ENCODE data around the gene LSM6.
A peak's percentile ranks its signal among the peaks of the same experiment; 100 is the strongest.

LSM6 gene

GRCh38 chr4:146175541-146176453 lies at the start of gene LSM6:
Gene LSM6, plus strand, starts transcription at chr4:146175718. Its CDS starts 7,204 bp downstream, at chr4:146182922.
- Mint-ChIP-seq H3K4me1 (ENCODE audit: low read depth) (peaks cover 54% of the 10 kb centered on the region), H3K27ac (peak within 1 kb of the TSS; percentile 74), H3K9me3 (no peaks in the 10 kb centered on the region), H3K4me3 (peak within 1 kb of the TSS; percentile 81), H3K27me3 (no peaks in the 10 kb centered on the region), H3K36me3 (ENCODE audit: low read depth) (peaks cover 11% of the 10 kb centered on the region)

- H3K36me3 Mint-ChIP-seq (ENCODE audit: low read depth) = no peaks in the 10 kb centered on the region
- peak overlapping the region; percentile 24 for H3K4me3 Mint-ChIP-seq
- H3K27me3 Mint-ChIP-seq = peaks cover 22% of the 10 kb centered on the region
- H3K9me3 Mint-ChIP-seq = no peaks in the 10 kb centered on the region
- peak overlapping the region; percentile 81 for H3K27ac Mint-ChIP-seq
- peaks cover 22% of the 10 kb centered on the region for H3K4me1 Mint-ChIP-seq (ENCODE audit: low read depth)
Measured at GRCh38 chr4:146132445-146132844, 43.1 kb upstream of the LSM6 start.

GRCh38 chr4:146134761-146135445 lies 40.6 kb upstream of the LSM6 start:
- Mint-ChIP-seq H3K27ac (no peak overlapping the region), H3K36me3 (ENCODE audit: low read depth) (no peaks in the 10 kb centered on the region), H3K4me3 (no peak overlapping the region), H3K4me1 (ENCODE audit: low read depth) (peaks cover 22% of the 10 kb centered on the region), H3K27me3 (peaks cover 29% of the 10 kb centered on the region), H3K9me3 (no peaks in the 10 kb centered on the region)

GRCh38 chr4:146135941-146136340 lies 39.6 kb upstream of the LSM6 start:
- H3K27me3 Mint-ChIP-seq = peaks cover 23% of the 10 kb centered on the region
- H3K9me3 Mint-ChIP-seq = no peaks in the 10 kb centered on the region
- H3K27ac Mint-ChIP-seq = no peak overlapping the region
- H3K36me3 Mint-ChIP-seq (ENCODE audit: low read depth) = no peaks in the 10 kb centered on the region
- no peak overlapping the region for H3K4me3 Mint-ChIP-seq
- H3K4me1 Mint-ChIP-seq (ENCODE audit: low read depth) = peaks cover 22% of the 10 kb centered on the region

- Mint-ChIP-seq H3K4me3 (no peak overlapping the region), H3K27me3 (peaks cover 17% of the 10 kb centered on the region), H3K27ac (no peak overlapping the region), H3K36me3 (ENCODE audit: low read depth) (no peaks in the 10 kb centered on the region), H3K9me3 (no peaks in the 10 kb centered on the region), H3K4me1 (ENCODE audit: low read depth) (no peaks in the 10 kb centered on the region)
Measured at GRCh38 chr4:146142768-146143167, 32.8 kb upstream of the LSM6 start.

- H3K4me1 Mint-ChIP-seq (ENCODE audit: low read depth) = no peaks in the 10 kb centered on the region
- H3K9me3 Mint-ChIP-seq = no peaks in the 10 kb centered on the region
- no peaks in the 10 kb centered on the region for H3K36me3 Mint-ChIP-seq (ENCODE audit: low read depth)
- H3K27ac Mint-ChIP-seq = no peak overlapping the region
- H3K4me3 Mint-ChIP-seq = no peak overlapping the region
- H3K27me3 Mint-ChIP-seq = peaks cover 17% of the 10 kb centered on the region
Measured at GRCh38 chr4:146143888-146144287, 31.6 kb upstream of the LSM6 start.

- H3K4me3 Mint-ChIP-seq = no peak overlapping the region
- H3K36me3 Mint-ChIP-seq (ENCODE audit: low read depth) = no peaks in the 10 kb centered on the region
- no peaks in the 10 kb centered on the region for H3K4me1 Mint-ChIP-seq (ENCODE audit: low read depth)
- H3K27me3 Mint-ChIP-seq = peaks cover 13% of the 10 kb centered on the region
- H3K27ac Mint-ChIP-seq = no peak overlapping the region
- no peaks in the 10 kb centered on the region for H3K9me3 Mint-ChIP-seq
Measured at GRCh38 chr4:146146918-146147317, 28.6 kb upstream of the LSM6 start.

- H3K36me3 Mint-ChIP-seq (ENCODE audit: low read depth) = no peaks in the 10 kb centered on the region
- no peak overlapping the region for H3K4me3 Mint-ChIP-seq
- no peaks in the 10 kb centered on the region for H3K9me3 Mint-ChIP-seq
- H3K27me3 Mint-ChIP-seq = peaks cover 14% of the 10 kb centered on the region
- H3K27ac Mint-ChIP-seq = no peak overlapping the region
- H3K4me1 Mint-ChIP-seq (ENCODE audit: low read depth) = no peaks in the 10 kb centered on the region
Measured at GRCh38 chr4:146148021-146148420, 27.5 kb upstream of the LSM6 start.

- Mint-ChIP-seq H3K9me3 (no peaks in the 10 kb centered on the region), H3K4me1 (ENCODE audit: low read depth) (no peaks in the 10 kb centered on the region), H3K27me3 (peaks cover 44% of the 10 kb centered on the region), H3K4me3 (no peak overlapping the region), H3K27ac (no peak overlapping the region), H3K36me3 (ENCODE audit: low read depth) (no peaks in the 10 kb centered on the region)
Measured at GRCh38 chr4:146154057-146154456, 21.5 kb upstream of the LSM6 start.

- Mint-ChIP-seq H3K4me1 (ENCODE audit: low read depth) (no peaks in the 10 kb centered on the region), H3K27me3 (peaks cover 44% of the 10 kb centered on the region), H3K4me3 (no peak overlapping the region), H3K36me3 (ENCODE audit: low read depth) (no peaks in the 10 kb centered on the region), H3K27ac (no peak overlapping the region), H3K9me3 (no peaks in the 10 kb centered on the region)
Measured at GRCh38 chr4:146155152-146155724, 20.3 kb upstream of the LSM6 start.

GRCh38 chr4:146158036-146158745 lies 17.3 kb upstream of the LSM6 start:
- Mint-ChIP-seq H3K4me3 (no peak overlapping the region), H3K36me3 (ENCODE audit: low read depth) (no peaks in the 10 kb centered on the region), H3K27ac (no peak overlapping the region), H3K27me3 (peaks cover 49% of the 10 kb centered on the region), H3K4me1 (ENCODE audit: low read depth) (no peaks in the 10 kb centered on the region), H3K9me3 (peaks cover 5% of the 10 kb centered on the region)

- Mint-ChIP-seq H3K4me1 (ENCODE audit: low read depth) (no peaks in the 10 kb centered on the region), H3K36me3 (ENCODE audit: low read depth) (no peaks in the 10 kb centered on the region), H3K9me3 (peaks cover 5% of the 10 kb centered on the region), H3K27me3 (peaks cover 45% of the 10 kb centered on the region), H3K27ac (no peak overlapping the region), H3K4me3 (no peak overlapping the region)
Measured at GRCh38 chr4:146159384-146160058, 16.0 kb upstream of the LSM6 start.

- peaks cover 3% of the 10 kb centered on the region for H3K4me1 Mint-ChIP-seq (ENCODE audit: low read depth)
- H3K4me3 Mint-ChIP-seq = no peak overlapping the region
- no peak overlapping the region for H3K27ac Mint-ChIP-seq
- peaks cover 5% of the 10 kb centered on the region for H3K9me3 Mint-ChIP-seq
- peaks cover 37% of the 10 kb centered on the region for H3K27me3 Mint-ChIP-seq
- H3K36me3 Mint-ChIP-seq (ENCODE audit: low read depth) = no peaks in the 10 kb centered on the region
Measured at GRCh38 chr4:146161243-146161642, 14.3 kb upstream of the LSM6 start.

GRCh38 chr4:146165221-146165620 lies 10.3 kb upstream of the LSM6 start:
- Mint-ChIP-seq H3K9me3 (peaks cover 5% of the 10 kb centered on the region), H3K27ac (no peak overlapping the region), H3K27me3 (peaks cover 17% of the 10 kb centered on the region), H3K4me1 (ENCODE audit: low read depth) (peaks cover 3% of the 10 kb centered on the region), H3K4me3 (no peak overlapping the region), H3K36me3 (ENCODE audit: low read depth) (no peaks in the 10 kb centered on the region)
